Measurements from ENCODE around the gene EDARADD.
"Not testable (repeated sequence)": the region's sequence is repeated elsewhere in the genome, so short reads cannot be mapped to it uniquely, and the experiment has no call there.

DNA sequence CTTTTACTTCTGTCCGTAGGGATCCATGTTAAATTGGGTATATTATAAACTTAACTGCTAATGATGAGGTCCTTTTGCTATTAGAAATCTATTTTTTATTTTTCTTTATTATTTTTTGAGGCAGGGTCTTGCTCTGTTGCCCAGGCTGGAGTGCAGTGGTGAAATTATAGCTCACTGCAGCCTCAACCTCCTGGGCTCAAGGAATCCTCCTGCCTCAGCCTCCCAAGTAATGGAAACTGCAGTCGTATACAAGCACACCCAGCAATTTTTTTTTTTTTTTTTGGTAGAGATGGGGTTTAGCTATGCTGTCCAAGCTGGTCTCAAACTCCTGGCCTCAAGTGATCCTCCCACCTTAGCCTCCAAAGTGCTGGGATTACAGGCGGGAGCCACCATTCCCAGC is 95.1 kb downstream of the EDARADD start:
- TF ChIP-seq POLR2A (IDR thresholded peaks at IDR 0.05) = not testable (repeated sequence)
- TF ChIP-seq, protein P1, sequence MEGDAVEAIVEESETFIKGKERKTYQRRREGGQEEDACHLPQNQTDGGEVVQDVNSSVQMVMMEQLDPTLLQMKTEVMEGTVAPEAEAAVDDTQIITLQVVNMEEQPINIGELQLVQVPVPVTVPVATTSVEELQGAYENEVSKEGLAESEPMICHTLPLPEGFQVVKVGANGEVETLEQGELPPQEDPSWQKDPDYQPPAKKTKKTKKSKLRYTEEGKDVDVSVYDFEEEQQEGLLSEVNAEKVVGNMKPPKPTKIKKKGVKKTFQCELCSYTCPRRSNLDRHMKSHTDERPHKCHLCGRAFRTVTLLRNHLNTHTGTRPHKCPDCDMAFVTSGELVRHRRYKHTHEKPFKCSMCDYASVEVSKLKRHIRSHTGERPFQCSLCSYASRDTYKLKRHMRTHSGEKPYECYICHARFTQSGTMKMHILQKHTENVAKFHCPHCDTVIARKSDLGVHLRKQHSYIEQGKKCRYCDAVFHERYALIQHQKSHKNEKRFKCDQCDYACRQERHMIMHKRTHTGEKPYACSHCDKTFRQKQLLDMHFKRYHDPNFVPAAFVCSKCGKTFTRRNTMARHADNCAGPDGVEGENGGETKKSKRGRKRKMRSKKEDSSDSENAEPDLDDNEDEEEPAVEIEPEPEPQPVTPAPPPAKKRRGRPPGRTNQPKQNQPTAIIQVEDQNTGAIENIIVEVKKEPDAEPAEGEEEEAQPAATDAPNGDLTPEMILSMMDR (IDR thresholded peaks at IDR 0.05) = not testable (repeated sequence)
